ENCODE data around the gene KAT5.
"Not testable (repeated sequence)": the region's sequence is repeated elsewhere in the genome, so short reads cannot be mapped to it uniquely, and the experiment has no call there.

KAT5 gene

DNA sequence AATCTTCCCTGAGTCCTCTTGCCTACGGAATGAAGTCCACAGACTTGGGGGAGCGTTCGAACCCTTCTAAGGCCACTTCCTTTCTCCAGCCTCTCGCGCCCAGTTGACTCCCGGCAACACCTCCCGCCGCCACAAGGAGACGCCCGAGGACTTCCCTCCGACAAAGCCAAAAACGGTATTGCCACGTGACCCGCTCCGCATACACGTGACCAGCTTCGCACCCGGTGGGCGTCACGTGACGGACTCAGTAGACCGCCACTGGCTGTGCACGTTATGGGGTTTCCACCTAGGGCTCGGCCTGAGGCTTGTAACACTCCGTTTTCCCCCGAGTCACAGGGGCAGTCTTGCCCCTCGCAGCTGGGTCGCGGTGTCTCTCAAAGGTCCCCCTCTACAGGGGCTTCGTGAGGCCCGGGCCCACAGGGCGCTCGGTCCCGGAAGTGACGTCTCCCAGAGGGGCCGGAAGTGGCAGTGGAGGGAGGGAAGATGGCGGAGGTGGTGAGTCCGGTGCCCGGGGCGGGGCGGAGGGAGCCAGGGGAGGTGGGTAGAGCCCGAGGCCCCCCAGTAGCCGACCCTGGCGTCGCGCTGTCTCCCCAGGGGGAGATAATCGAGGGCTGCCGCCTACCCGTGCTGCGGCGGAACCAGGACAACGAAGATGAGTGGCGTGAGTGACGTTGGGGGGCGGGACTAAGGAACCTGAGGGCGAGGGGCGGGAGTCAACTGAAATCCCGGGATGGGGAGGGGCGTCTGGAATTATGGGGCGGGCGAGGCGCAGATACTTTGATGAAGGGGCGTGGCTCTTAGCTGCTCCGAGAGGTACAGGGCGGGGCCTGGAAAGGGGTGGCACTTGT, at the start of gene KAT5:
Gene KAT5, plus strand, starts transcription at position 468 of the 848 bp plus-strand sequence. Its CDS starts 16 bp downstream, at position 484.
- peak; percentile 88 for DNase-seq

- peak; percentile 47 for DNase-seq
Measured at GRCh38 chr11:65662799-65663638, 49.0 kb upstream of the KAT5 start, which contains the start of gene RELA. RELA (minus strand) TSS chr11:65662916; CDS start chr11:65662832, 84 bp downstream.

DNA sequence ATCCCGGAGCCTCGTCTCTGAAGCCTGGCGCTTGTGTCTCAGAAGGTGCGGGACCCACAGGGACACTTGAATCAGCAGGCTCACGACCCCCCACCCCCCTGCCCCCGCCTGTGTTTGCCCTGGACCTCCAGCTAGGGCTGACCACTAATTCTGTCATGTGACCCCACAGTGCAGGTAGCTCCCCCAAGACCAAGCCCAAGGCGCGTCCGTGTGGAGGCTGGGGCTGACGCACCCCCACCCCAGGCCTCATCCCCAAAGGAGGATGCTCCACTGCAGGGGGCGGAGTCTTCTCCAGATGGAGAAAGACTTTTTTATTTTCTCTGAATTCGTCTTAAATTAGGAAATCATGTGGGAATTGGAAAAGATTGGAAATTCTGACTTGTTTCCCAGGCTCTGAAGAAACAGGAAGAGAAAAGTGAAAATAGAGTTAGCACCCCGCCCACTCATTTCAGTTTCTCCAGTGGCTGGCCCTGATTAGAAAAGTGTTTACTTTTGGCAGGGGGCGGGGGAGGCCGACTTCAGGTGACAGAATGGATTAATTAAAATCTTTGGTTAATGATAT, 48.3 kb upstream of the KAT5 start:
- no peak for DNase-seq

DNA sequence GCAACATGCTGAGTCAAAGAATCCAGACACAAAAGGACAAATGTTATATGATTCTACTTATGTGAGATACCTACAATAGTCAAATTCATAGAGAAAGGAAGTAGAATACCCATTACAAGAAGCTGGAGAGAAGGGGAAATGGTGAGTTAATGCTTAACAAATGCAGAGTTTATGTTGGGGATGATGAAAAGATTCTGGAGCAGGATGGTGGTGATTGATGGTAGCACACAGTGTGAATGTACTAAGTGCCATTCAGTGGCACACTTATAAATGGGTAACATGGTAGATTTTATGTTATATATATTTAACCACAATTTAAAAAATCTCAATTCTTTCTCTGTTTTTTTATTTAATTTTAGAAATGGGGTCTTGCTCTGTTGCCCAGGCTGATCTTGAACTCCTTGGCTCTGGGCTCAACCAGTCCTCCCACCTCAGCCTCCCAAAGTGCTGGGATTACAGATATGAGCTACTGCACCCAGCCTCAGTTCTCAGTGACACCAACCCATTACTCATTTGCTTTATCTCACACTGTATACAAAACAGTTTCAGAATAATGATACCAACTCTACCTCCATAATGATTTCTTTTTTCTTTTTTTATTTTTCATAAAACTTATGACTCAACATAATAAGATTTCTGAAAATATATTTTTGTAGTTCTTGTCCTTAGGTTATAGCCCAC, 39.7 kb upstream of the KAT5 start:
- no peak for DNase-seq

DNA sequence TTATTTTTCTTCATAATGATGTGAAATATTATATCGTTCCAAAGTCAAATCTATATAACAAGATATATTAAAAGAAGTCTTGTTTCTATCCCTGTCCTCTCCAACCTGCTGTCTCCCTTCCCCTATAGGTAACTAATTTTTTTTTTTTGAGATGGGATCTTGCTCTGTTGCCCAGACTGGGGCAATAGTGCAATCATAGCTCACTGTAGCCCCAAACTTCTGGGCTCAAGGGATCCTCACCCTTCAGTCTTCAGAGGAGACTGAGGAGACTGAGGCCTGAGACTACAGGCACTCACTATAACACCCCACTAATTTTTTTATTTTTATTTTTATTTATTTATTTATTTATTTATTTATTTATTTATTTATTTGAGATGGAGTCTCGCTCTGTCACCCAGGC, 39.1 kb upstream of the KAT5 start:
- DNase-seq: no peak

DNA sequence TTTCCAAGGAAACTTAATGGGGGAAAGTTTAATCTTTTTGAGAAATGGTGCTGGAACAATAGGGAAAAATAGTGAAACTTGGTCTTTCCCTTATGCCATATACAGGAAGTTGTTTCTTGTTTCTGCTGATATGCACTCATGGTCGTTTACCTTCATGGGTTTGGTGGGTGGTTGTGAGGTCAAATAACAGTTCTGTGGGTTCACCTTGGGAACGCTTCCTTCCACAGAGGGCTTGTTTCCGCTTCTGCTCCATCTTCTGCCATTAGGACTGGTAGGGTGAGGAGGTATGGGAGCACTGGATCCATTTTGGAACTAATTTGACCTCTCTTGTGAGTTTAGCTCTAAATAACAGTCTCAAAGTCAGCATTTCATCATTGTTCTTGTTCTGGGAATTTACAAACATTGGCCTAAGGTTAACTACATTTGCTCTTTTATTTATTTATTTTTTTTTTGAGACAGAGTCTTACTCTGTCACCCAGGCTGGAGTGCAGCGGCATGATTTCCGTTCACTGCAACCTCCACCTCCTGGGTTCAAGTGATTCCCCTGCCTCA, 31.8 kb upstream of the KAT5 start:
- no peak for DNase-seq

- DNase-seq: not testable (repeated sequence)
Measured at GRCh38 chr11:65683480-65683879, 28.6 kb upstream of the KAT5 start.

DNA sequence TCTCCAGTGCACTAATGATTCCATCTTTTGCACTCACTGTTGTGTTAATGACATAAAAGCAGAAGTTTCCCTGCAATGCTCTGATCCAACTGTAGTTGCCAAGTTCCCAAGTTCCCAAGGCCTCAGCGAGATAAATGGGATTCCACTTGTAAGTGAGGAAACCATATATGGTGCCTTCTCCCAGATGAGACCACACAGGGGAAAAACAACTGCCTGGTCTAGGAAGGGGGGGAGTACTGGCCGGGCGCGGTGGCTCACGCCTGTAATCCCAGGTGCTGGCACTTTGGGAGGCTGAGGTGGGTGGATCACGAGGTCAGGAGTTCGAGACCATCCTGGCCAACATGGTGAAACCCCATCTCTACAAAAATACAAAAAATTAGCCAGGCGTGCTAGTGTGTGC, 26.1 kb upstream of the KAT5 start:
- DNase-seq: no peak

GRCh38 chr11:65691847-65692246, 20.2 kb upstream of the KAT5 start:
- not testable (repeated sequence) for DNase-seq

DNA sequence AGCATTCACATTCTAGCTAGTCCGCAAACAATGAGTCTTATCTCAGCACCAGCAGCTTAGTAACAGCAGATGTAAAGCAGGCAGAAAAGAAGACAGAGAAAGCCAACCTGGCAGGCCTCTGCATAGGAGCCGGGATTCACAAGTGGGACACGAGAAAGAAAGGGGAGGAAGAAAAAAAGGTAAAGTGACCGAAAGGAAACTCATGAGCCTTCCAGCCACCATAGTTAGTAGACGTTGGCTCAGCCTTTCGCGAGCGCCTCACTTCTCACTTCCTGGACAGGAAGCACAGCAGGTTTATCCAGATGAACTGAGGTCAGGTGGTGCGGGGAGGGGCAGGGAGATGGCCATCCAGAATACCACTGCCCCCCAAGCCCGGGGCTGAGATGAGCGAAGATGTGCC, 19.7 kb upstream of the KAT5 start:
- no peak for DNase-seq

- DNase-seq: peak; percentile 21
Measured at GRCh38 chr11:65695459-65696241, 16.4 kb upstream of the KAT5 start.

- no peak for DNase-seq
Measured at GRCh38 chr11:65696802-65697552, 15.1 kb upstream of the KAT5 start.

- no peak for DNase-seq
Measured at GRCh38 chr11:65698205-65698604, 13.8 kb upstream of the KAT5 start.

GRCh38 chr11:65699306-65699705, 12.7 kb upstream of the KAT5 start:
- DNase-seq: peak; percentile 63

GRCh38 chr11:65700399-65700798, 11.7 kb upstream of the KAT5 start:
- DNase-seq: peak; percentile 77

- no peak for DNase-seq
Measured at GRCh38 chr11:65701686-65702085, 10.4 kb upstream of the KAT5 start.

- no peak for DNase-seq
Measured at GRCh38 chr11:65703846-65704245, 8.2 kb upstream of the KAT5 start.

GRCh38 chr11:65706303-65706763, 5.7 kb upstream of the KAT5 start:
- not testable (repeated sequence) for DNase-seq

- DNase-seq: not testable (repeated sequence)
Measured at GRCh38 chr11:65707002-65707401, 5.0 kb upstream of the KAT5 start.

GRCh38 chr11:65708451-65708850, 3.6 kb upstream of the KAT5 start:
- no peak for DNase-seq

- no peak for DNase-seq
Measured at GRCh38 chr11:65709661-65710060, 2.4 kb upstream of the KAT5 start.

Measured in NCI-H1694 (cell line).